Central memory CD8-positive, alpha-beta T cell (primary cell): ENCODE data around the gene C7orf57.
A peak's percentile ranks its signal among the peaks of the same experiment; 100 is the strongest.

ENCODE experiments used
- ATAC-seq: fragments of 150-1000 bp; cut with Tn5 transposase; replicated peaks from 2 replicates; pipeline ENCODE4 v1.10.0; 2022; ENCODE audit warnings: mild to moderate bottlenecking, moderate FRiP score, moderate number of reproducible peaks; ENCODE audit not compliant: poor library complexity, severe bottlenecking; ENCODE audit errors: extremely low read depth
- DNase-seq, 2 donors: peaks; one replicate each; pipeline ENCODE4 v3.0.0; 2021; ENCODE audit warnings: low spot score in 2 of 2
- H3K27ac Mint-ChIP-seq: one replicate; pipeline ENCODE4 v1.8.0; 2022; ENCODE audit warnings: low read depth, mild to moderate bottlenecking, moderate library complexity, mixed read lengths
- H3K27me3 Mint-ChIP-seq: one replicate; pipeline ENCODE4 v1.8.0; 2022; ENCODE audit warnings: mixed read lengths
- H3K36me3 Mint-ChIP-seq: one replicate; pipeline ENCODE4 v1.8.0; 2022; ENCODE audit warnings: mild to moderate bottlenecking, moderate library complexity, mixed read lengths; ENCODE audit not compliant: insufficient read depth
- H3K4me1 Mint-ChIP-seq: one replicate; pipeline ENCODE4 v1.8.0; 2022; ENCODE audit warnings: mixed read lengths
- H3K4me3 Mint-ChIP-seq: one replicate; pipeline ENCODE4 v1.8.0; 2022; ENCODE audit warnings: mild to moderate bottlenecking, moderate library complexity, mixed read lengths
- H3K9me3 Mint-ChIP-seq: one replicate; pipeline ENCODE4 v1.8.0; 2022; ENCODE audit warnings: mixed read lengths

Gene C7orf57

GRCh38 chr7:48009257-48009656 lies 26.1 kb upstream of the C7orf57 start:
- no peak for ATAC-seq
- Mint-ChIP-seq H3K4me1 (no peaks in the 10 kb centered on the region), H3K9me3 (no peaks in the 10 kb centered on the region), H3K27ac (no peak overlapping the region), H3K36me3 (no peaks in the 10 kb centered on the region), H3K4me3 (no peak overlapping the region), H3K27me3 (peaks cover 26% of the 10 kb centered on the region)
- DNase-seq, result no peak

GRCh38 chr7:48009954-48010353 lies 25.4 kb upstream of the C7orf57 start:
- DNase-seq (no peak), ATAC-seq (no peak)
- no peaks in the 10 kb centered on the region for H3K4me1 Mint-ChIP-seq
- no peaks in the 10 kb centered on the region for H3K9me3 Mint-ChIP-seq
- H3K27ac Mint-ChIP-seq, result no peak overlapping the region
- H3K27me3 Mint-ChIP-seq, result peaks cover 20% of the 10 kb centered on the region
- no peaks in the 10 kb centered on the region for H3K36me3 Mint-ChIP-seq
- no peak overlapping the region for H3K4me3 Mint-ChIP-seq

- DNase-seq, result no peak
- no peak overlapping the region for H3K27ac Mint-ChIP-seq
- no peak overlapping the region for H3K4me3 Mint-ChIP-seq
- H3K27me3 Mint-ChIP-seq, result peaks cover 13% of the 10 kb centered on the region
- no peaks in the 10 kb centered on the region for H3K4me1 Mint-ChIP-seq
- no peaks in the 10 kb centered on the region for H3K9me3 Mint-ChIP-seq
- no peak for ATAC-seq
- H3K36me3 Mint-ChIP-seq, result no peaks in the 10 kb centered on the region
Observed at GRCh38 chr7:48011323-48011722, 24.0 kb upstream of the C7orf57 start.

DNA sequence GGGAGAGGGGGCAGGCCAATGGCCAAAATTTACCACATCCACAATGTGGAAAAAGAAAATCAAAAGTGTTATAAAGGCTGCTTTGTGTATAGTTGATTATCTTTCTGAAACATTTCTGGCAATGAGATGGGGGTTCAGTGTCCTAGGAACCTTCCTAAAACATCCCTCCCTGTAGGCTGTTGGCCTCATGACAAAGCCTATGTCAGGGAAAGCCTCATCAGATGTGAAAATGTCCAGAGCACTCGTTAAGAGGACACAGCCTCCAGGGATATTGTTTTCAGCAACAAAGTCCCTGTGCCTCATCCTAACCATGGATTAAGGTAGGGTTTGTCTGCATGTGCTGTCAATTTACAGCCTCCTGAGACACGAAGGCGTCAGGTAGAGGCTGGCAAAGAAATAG lies 23.4 kb upstream of the C7orf57 start:
- H3K4me1 Mint-ChIP-seq, result no peaks in the 10 kb centered on the region
- H3K4me3 Mint-ChIP-seq, result no peak overlapping the region
- peaks cover 11% of the 10 kb centered on the region for H3K27me3 Mint-ChIP-seq
- ATAC-seq (no peak), DNase-seq (no peak)
- no peak overlapping the region for H3K27ac Mint-ChIP-seq
- no peaks in the 10 kb centered on the region for H3K9me3 Mint-ChIP-seq
- H3K36me3 Mint-ChIP-seq, result no peaks in the 10 kb centered on the region

DNA sequence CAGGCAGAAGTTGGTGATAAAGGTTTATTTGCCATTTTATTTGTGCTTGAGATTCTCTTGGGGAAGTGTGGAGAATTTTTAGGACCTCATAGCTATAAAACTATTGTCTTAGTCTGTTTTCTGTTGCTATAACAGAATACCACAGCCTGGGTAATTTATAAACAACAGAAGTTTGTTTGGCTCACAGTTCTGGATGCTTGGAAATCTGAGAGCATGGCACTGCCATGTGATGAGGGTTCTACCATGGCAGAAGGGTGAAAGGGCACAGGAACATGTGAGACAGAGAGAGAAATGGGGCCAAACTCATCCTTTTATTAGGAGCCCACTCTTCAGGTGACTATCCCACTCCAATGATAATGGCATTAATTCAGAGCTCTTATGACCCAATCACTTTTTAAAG lies 18.7 kb upstream of the C7orf57 start:
- Mint-ChIP-seq H3K4me3 (no peak overlapping the region), H3K36me3 (no peaks in the 10 kb centered on the region), H3K9me3 (peaks cover 10% of the 10 kb centered on the region), H3K27me3 (peaks cover 36% of the 10 kb centered on the region), H3K4me1 (no peaks in the 10 kb centered on the region), H3K27ac (no peak overlapping the region)
- ATAC-seq (no peak), DNase-seq (no peak)

DNA sequence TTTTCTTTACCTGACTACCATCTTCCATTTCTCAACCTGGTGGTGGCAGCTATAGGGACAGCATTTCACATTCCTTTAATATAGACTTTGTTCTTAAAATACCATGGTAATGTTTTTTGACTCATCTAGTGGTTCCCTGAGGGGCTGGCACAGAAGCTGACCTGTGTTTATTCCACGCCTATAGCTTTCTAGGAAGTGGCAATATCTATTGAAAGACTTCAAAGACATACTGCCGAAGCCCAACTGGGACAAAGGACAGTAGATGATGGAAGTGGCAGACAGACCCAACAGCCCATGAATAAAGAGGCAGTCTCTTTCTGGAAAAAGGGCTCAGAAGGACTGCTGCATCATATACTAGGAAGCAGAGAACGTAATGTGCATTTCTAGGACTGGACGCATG lies 17.7 kb upstream of the C7orf57 start:
- no peaks in the 10 kb centered on the region for H3K4me1 Mint-ChIP-seq
- no peak overlapping the region for H3K4me3 Mint-ChIP-seq
- peaks cover 40% of the 10 kb centered on the region for H3K27me3 Mint-ChIP-seq
- ATAC-seq (no peak), DNase-seq (no peak)
- peaks cover 10% of the 10 kb centered on the region for H3K9me3 Mint-ChIP-seq
- H3K36me3 Mint-ChIP-seq, result no peaks in the 10 kb centered on the region
- H3K27ac Mint-ChIP-seq, result no peak overlapping the region

GRCh38 chr7:48025624-48026023 lies 9.7 kb upstream of the C7orf57 start:
- DNase-seq (no peak), ATAC-seq (no peak)
- Mint-ChIP-seq H3K27ac (no peak overlapping the region), H3K4me3 (no peak overlapping the region), H3K27me3 (peaks cover 42% of the 10 kb centered on the region), H3K4me1 (no peaks in the 10 kb centered on the region), H3K9me3 (no peaks in the 10 kb centered on the region), H3K36me3 (no peaks in the 10 kb centered on the region)

- H3K4me1 Mint-ChIP-seq, result no peaks in the 10 kb centered on the region
- ATAC-seq (no peak), DNase-seq (no peak)
- H3K27me3 Mint-ChIP-seq, result peaks cover 30% of the 10 kb centered on the region
- no peak within 1 kb of the TSS for H3K27ac Mint-ChIP-seq
- no peaks in the 10 kb centered on the region for H3K36me3 Mint-ChIP-seq
- H3K4me3 Mint-ChIP-seq, result no peak within 1 kb of the TSS
- no peaks in the 10 kb centered on the region for H3K9me3 Mint-ChIP-seq
Observed at GRCh38 chr7:48028938-48029337, 6.4 kb upstream of the C7orf57 start, which contains the start of gene SUN3. Gene SUN3, minus strand, starts transcription at chr7:48029107. Its CDS starts 169 bp downstream, at chr7:48028938.

- H3K4me1 Mint-ChIP-seq, result peaks cover 5% of the 10 kb centered on the region
- H3K4me3 Mint-ChIP-seq, result no peak overlapping the region
- peaks cover 34% of the 10 kb centered on the region for H3K27me3 Mint-ChIP-seq
Observed at GRCh38 chr7:48031111-48031510, 4.2 kb upstream of the C7orf57 start.

DNA sequence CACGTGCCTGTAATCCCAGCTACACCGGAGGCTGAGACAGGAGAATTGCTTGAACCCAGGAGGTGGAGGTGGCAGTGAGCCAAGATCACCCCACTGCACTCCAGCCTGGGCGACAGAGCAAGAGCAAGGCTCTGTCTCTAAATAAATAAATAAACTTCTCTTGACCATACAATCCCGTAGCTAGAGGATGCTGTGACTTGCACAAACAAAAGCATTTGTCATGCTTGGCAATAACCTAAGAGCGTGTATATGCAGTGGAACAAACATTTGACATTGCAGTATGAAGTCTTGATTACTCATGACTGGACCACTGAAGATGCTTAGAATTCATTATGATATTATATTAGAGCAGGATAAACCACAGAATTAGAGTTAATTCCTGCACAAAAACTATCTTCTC lies 1.4 kb upstream of the C7orf57 start:
- DNase-seq (no peak), ATAC-seq (no peak)
- Mint-ChIP-seq H3K4me3 (no peak overlapping the region), H3K27ac (no peak overlapping the region), H3K9me3 (no peaks in the 10 kb centered on the region), H3K4me1 (peaks cover 11% of the 10 kb centered on the region), H3K36me3 (peaks cover 5% of the 10 kb centered on the region), H3K27me3 (peaks cover 33% of the 10 kb centered on the region)

More at GRCh38 chr7:48031111-48031510, 4.2 kb upstream of the C7orf57 start:
- no peaks in the 10 kb centered on the region for H3K9me3 Mint-ChIP-seq
- no peak for DNase-seq
- no peak overlapping the region for H3K27ac Mint-ChIP-seq
- peaks cover 5% of the 10 kb centered on the region for H3K36me3 Mint-ChIP-seq
- ATAC-seq, result no peak

DNA sequence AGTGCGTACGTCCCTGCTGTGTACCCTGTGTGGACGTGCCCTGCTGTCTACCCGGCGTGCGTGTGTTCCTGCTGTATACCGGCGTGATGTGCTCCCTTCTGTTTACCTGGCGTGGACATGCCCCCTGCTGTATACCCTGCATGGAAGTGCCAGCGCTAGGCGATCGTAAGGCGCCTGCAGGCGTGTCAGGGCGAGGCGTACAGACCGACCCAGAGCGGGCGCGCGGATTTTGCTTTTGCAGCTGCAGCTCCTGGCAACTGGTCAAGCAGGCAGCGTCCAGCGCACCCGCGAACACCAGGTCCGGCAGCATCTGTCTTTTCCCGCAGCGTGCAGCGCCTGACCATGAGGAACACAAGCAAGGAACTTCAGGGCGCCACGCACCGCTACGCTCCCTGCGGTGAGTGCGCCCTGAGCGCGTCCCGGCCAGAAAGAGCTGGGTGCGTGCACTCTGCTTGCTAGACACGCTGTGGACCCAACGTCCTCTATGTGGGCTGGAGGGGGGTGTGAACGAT lies 680 bp downstream of the C7orf57 start:
- H3K27me3 Mint-ChIP-seq, result peaks cover 13% of the 10 kb centered on the region

GRCh38 chr7:48038815-48039506 lies 3.6 kb downstream of the C7orf57 start:
- Mint-ChIP-seq H3K4me1 (peaks cover 16% of the 10 kb centered on the region), H3K9me3 (no peaks in the 10 kb centered on the region), H3K36me3 (peaks cover 5% of the 10 kb centered on the region), H3K27me3 (peaks cover 13% of the 10 kb centered on the region), H3K27ac (no peak overlapping the region), H3K4me3 (no peak overlapping the region)
- ATAC-seq, result no peak
- DNase-seq, result no peak

More for the DNA sequence above, 680 bp downstream of the C7orf57 start:
- peaks cover 5% of the 10 kb centered on the region for H3K36me3 Mint-ChIP-seq
- H3K4me1 Mint-ChIP-seq, result peaks cover 11% of the 10 kb centered on the region
- ATAC-seq (peak; percentile 27), DNase-seq (no peak)
- peak overlapping the region; percentile 82 for H3K4me3 Mint-ChIP-seq
- peak overlapping the region; percentile 91 for H3K27ac Mint-ChIP-seq
- no peaks in the 10 kb centered on the region for H3K9me3 Mint-ChIP-seq

- no peak overlapping the region for H3K4me3 Mint-ChIP-seq
- DNase-seq, result no peak
- H3K27ac Mint-ChIP-seq, result no peak overlapping the region
- H3K4me1 Mint-ChIP-seq, result peaks cover 26% of the 10 kb centered on the region
- no peaks in the 10 kb centered on the region for H3K9me3 Mint-ChIP-seq
- peaks cover 4% of the 10 kb centered on the region for H3K36me3 Mint-ChIP-seq
- no peak for ATAC-seq
- peaks cover 9% of the 10 kb centered on the region for H3K27me3 Mint-ChIP-seq
Observed at GRCh38 chr7:48040944-48041652, 5.8 kb downstream of the C7orf57 start.
